H1 (cell line): ENCODE results near the gene CAPN9.

Source experiments
- CEBPB ChIP-seq: IDR thresholded peaks from 2 replicates; pipeline ENCODE4 v1.6.1; 2012; ENCODE audit warnings: low read depth, low read length
- CTCF ChIP-seq, 3 experiments: IDR thresholded peaks; 1 replicate in 2 of 3; 2 replicates in 1 of 3; pipeline versions ENCODE4 v1.5.1 to v1.6.1; 2011; ENCODE audit warnings: low read length in 3 of 3, mild to moderate bottlenecking in 3 of 3, inconsistent platforms in 2 of 3, low read depth in 1 of 3, moderate library complexity in 1 of 3; ENCODE audit not compliant: insufficient read depth in 1 of 3; ENCODE audit errors: control extremely low read depth in 1 of 3
- EP300 ChIP-seq, 2 experiments: IDR thresholded peaks; 1 replicate in 1 of 2; 2 replicates in 1 of 2; pipeline ENCODE4 v1.6.1; 2011 to 2012; ENCODE audit warnings: low read depth in 2 of 2, low read length in 2 of 2, mild to moderate bottlenecking in 2 of 2, borderline replicate concordance in 1 of 2, inconsistent platforms in 1 of 2, moderate library complexity in 1 of 2
- HDAC6 ChIP-seq: IDR thresholded peaks from one replicate; pipeline ENCODE4 v1.7.1; 2012; ENCODE audit warnings: low read depth, mild to moderate bottlenecking, inconsistent platforms, low read length, moderate library complexity
- POLR2A ChIP-seq, 2 experiments: IDR thresholded peaks; 1 replicate in 1 of 2; 2 replicates in 1 of 2; pipeline ENCODE4 v1.6.1; 2011; ENCODE audit warnings: low read depth in 2 of 2, low read length in 2 of 2, mild to moderate bottlenecking in 2 of 2; ENCODE audit errors: control extremely low read depth in 1 of 2
- RNF2 ChIP-seq: fragments of 200-900, 300-1000 bp; sonication (generic); IDR thresholded peaks from 2 replicates; pipeline ENCODE4 v1.7.1; 2016; ENCODE audit warnings: borderline replicate concordance, low read depth, mild to moderate bottlenecking, antibody characterized with exemption, low read length; ENCODE audit not compliant: poor library complexity, severe bottlenecking; ENCODE audit errors: missing control alignments
- TAF1 ChIP-seq: IDR thresholded peaks from 2 replicates; pipeline ENCODE4 v1.6.1; 2011; ENCODE audit warnings: mild to moderate bottlenecking, low read depth, low read length

- TF ChIP-seq CTCF (IDR thresholded peaks at IDR 0.05; ENCODE audit: control extremely low read depth in 1 of 3, insufficient read depth in 1 of 3, low read depth in 1 of 3, low read length in 3 of 3), result no peak
- no peak for TF ChIP-seq EP300 (IDR thresholded peaks at IDR 0.05; ENCODE audit: borderline replicate concordance in 1 of 2, low read depth in 2 of 2, low read length in 2 of 2)
- no peak for TF ChIP-seq TAF1
- TF ChIP-seq POLR2A (IDR thresholded peaks at IDR 0.05; ENCODE audit: control extremely low read depth in 1 of 2, low read depth in 2 of 2, low read length in 2 of 2), result no peak
- no peak for TF ChIP-seq RNF2
- no peak for TF ChIP-seq HDAC6
- no peak for TF ChIP-seq CEBPB
Measured at GRCh38 chr1:230758709-230759368, 11.7 kb downstream of the CAPN9 start.
